HG03378 (cell line): ENCODE measurements around the gene PLD4.

Experiments used
- ATAC-seq: cut with Tn5 transposase; IDR thresholded peaks from one replicate; pipeline ENCODE4 v1.9.1; 2021; ENCODE audit warnings: mild to moderate bottlenecking, moderate library complexity; ENCODE audit not compliant: unreplicated experiment

Gene PLD4

GRCh38 chr14:104927432-104927816 lies 2.7 kb downstream of the PLD4 start:
- ATAC-seq, result no peak

GRCh38 chr14:104927901-104928300 lies 3.2 kb downstream of the PLD4 start:
- no peak for ATAC-seq

GRCh38 chr14:104928391-104929133 lies 3.9 kb downstream of the PLD4 start:
- ATAC-seq, result no peak

- ATAC-seq, result no peak
Observed at GRCh38 chr14:104929268-104930230, 4.9 kb downstream of the PLD4 start.

GRCh38 chr14:104930526-104931303 lies 6.0 kb downstream of the PLD4 start:
- ATAC-seq, result no peak

GRCh38 chr14:104931304-104931770 lies 6.7 kb downstream of the PLD4 start:
- ATAC-seq, result no peak

- no peak for ATAC-seq
Observed at GRCh38 chr14:104931771-104932675, 7.3 kb downstream of the PLD4 start.

GRCh38 chr14:104932676-104933631 lies 8.3 kb downstream of the PLD4 start:
- no peak for ATAC-seq

GRCh38 chr14:104933746-104934733 lies 9.4 kb downstream of the PLD4 start:
- ATAC-seq, result no peak

- no peak for ATAC-seq
Observed at GRCh38 chr14:104935026-104935650, 10.5 kb downstream of the PLD4 start.

- no peak for ATAC-seq
Observed at GRCh38 chr14:104935955-104936354, 11.3 kb downstream of the PLD4 start.

GRCh38 chr14:104936361-104937155 lies 11.9 kb downstream of the PLD4 start:
- no peak for ATAC-seq

- no peak for ATAC-seq
Observed at GRCh38 chr14:104937161-104937560, 12.5 kb downstream of the PLD4 start.

- ATAC-seq, result no peak
Observed at GRCh38 chr14:104937694-104938365, 13.2 kb downstream of the PLD4 start.

GRCh38 chr14:104938436-104938835 lies 13.8 kb downstream of the PLD4 start:
- ATAC-seq, result no peak

- no peak for ATAC-seq
Observed at GRCh38 chr14:104938960-104939359, 14.3 kb downstream of the PLD4 start.
